Measurements from ENCODE around the gene CNOT8. TPM values are rescaled to one million over a fixed set of nuclear protein-coding genes. Genes with fewer than 3 reads are reported as not detected.

The CNOT8 gene
- total and polyA plus RNA-seq, 7 donors: 14.2 to 33.9 (median 17.0) TPM

DNA sequence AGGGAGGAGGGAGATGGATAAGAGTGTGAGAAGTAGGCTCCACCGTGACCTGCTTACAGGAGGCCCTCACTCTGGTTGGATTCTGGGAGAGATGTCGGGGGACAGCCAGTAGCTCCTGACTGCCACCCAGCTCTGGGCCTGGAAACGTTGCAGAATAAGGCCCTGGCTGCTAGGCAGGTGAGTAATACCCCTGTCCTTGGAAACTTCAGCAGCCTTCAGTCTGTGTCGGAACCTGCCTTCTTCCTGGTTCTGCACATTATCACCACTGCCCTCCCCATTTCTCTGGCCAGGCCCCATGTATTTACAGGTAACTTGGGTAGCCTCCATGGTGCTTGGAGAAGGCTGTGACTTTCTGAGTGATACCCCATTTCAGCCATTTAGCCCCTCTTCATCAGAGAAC, 34.8 kb upstream of the CNOT8 start:
- H3K27ac ChIP-seq: no peak overlapping the region
- no peak for TF ChIP-seq CTCF (IDR thresholded peaks at IDR 0.05)
- intact Hi-C loops (cut with DNase I): no loop called here
- DNase-seq (no peak), ATAC-seq (no peak)
- peaks cover 4 to 67% of the 10 kb centered on the region in 2 donors for H3K36me3 ChIP-seq (ENCODE audit: insufficient read depth in 1 of 2, low read depth in 1 of 2)
- WGBS, 3 donors: 79 to 83% (median 83%) methylated on average over 4 of the region's 4 CpGs
- no peak overlapping the region for H3K4me3 ChIP-seq
- no peaks in the 10 kb centered on the region for H3K4me1 ChIP-seq
- H3K27me3 ChIP-seq (ENCODE audit: insufficient read depth in 3 of 3, low read length in 2 of 3): no peaks in the 10 kb centered on the region
- no peaks in the 10 kb centered on the region for H3K9me3 ChIP-seq

GRCh38 chr5:154824070-154824469, 34.4 kb upstream of the CNOT8 start:
- no peak overlapping the region for H3K27ac ChIP-seq
- peaks cover 4 to 67% of the 10 kb centered on the region in 2 donors for H3K36me3 ChIP-seq (ENCODE audit: insufficient read depth in 1 of 2, low read depth in 1 of 2)
- H3K27me3 ChIP-seq (ENCODE audit: insufficient read depth in 3 of 3, low read length in 2 of 3): no peaks in the 10 kb centered on the region
- no peak for ATAC-seq
- intact Hi-C loops (cut with DNase I): no loop called here
- TF ChIP-seq CTCF (IDR thresholded peaks at IDR 0.05): no peak
- no peak overlapping the region for H3K4me3 ChIP-seq
- H3K9me3 ChIP-seq: no peaks in the 10 kb centered on the region
- 98 to 100% (median 99%) methylated on average over 2 of the region's 2 CpGs for WGBS, 3 donors
- DNase-seq: no peak
- H3K4me1 ChIP-seq: no peaks in the 10 kb centered on the region

- Histone ChIP-seq H3K9me3 (no peaks in the 10 kb centered on the region), H3K27me3 (ENCODE audit: insufficient read depth in 3 of 3, low read length in 2 of 3) (no peaks in the 10 kb centered on the region), H3K4me1 (no peaks in the 10 kb centered on the region), H3K27ac (no peak overlapping the region), H3K36me3 (ENCODE audit: insufficient read depth in 1 of 2, low read depth in 1 of 2) (peaks cover 0 to 64% of the 10 kb centered on the region in 2 donors), H3K4me3 (no peak overlapping the region)
- no peak for TF ChIP-seq CTCF (IDR thresholded peaks at IDR 0.05)
- WGBS, 3 donors: 61 to 84% (median 63%) methylated on average over 2 of the region's 2 CpGs
- intact Hi-C loops (cut with DNase I): no loop called here
- ATAC-seq (peak; percentile 32 to 79 (median 64)), DNase-seq (no peak)
Measured at GRCh38 chr5:154829181-154829588, 29.2 kb upstream of the CNOT8 start.

- Histone ChIP-seq H3K4me1 (peaks cover 2% of the 10 kb centered on the region), H3K4me3 (no peak overlapping the region), H3K27me3 (ENCODE audit: insufficient read depth in 3 of 3, low read length in 2 of 3) (no peaks in the 10 kb centered on the region), H3K36me3 (ENCODE audit: insufficient read depth in 1 of 2, low read depth in 1 of 2) (peaks cover 0 to 63% of the 10 kb centered on the region in 2 donors), H3K27ac (no peak overlapping the region), H3K9me3 (no peaks in the 10 kb centered on the region)
- no peak for TF ChIP-seq CTCF (IDR thresholded peaks at IDR 0.05)
- DNase-seq (no peak), ATAC-seq (peak in 1 of 4 donors; percentile 28)
- intact Hi-C loops (cut with DNase I): no loop called here
- 68 to 81% (median 71%) methylated on average over 4 of the region's 4 CpGs for WGBS, 3 donors
Measured at GRCh38 chr5:154829589-154830218, 28.7 kb upstream of the CNOT8 start.

- H3K4me1 ChIP-seq: peaks cover 5% of the 10 kb centered on the region
- H3K9me3 ChIP-seq: no peaks in the 10 kb centered on the region
- H3K36me3 ChIP-seq (ENCODE audit: insufficient read depth in 1 of 2, low read depth in 1 of 2): peaks cover 0 to 63% of the 10 kb centered on the region in 2 donors
- DNase-seq (no peak), ATAC-seq (no peak)
- no peak for TF ChIP-seq CTCF (IDR thresholded peaks at IDR 0.05)
- H3K27me3 ChIP-seq (ENCODE audit: insufficient read depth in 3 of 3, low read length in 2 of 3): no peaks in the 10 kb centered on the region
- 81 to 84% (median 84%) methylated on average over 7 of the region's 7 CpGs for WGBS, 3 donors
- intact Hi-C loops (cut with DNase I): no loop called here
- H3K4me3 ChIP-seq: no peak overlapping the region
- no peak overlapping the region for H3K27ac ChIP-seq
Measured at GRCh38 chr5:154830219-154830595, 28.2 kb upstream of the CNOT8 start.
